Activated naive CD8-positive, alpha-beta T cell (primary cell): ENCODE data around the gene PEX1.
A peak's percentile ranks its signal among the peaks of the same experiment; 100 is the strongest.

ENCODE experiments used
- H3K27ac Mint-ChIP-seq: one replicate; pipeline ENCODE4 v1.8.0; 2021; ENCODE audit warnings: mixed read lengths
- H3K27me3 Mint-ChIP-seq: one replicate; pipeline ENCODE4 v1.8.0; 2021; ENCODE audit warnings: mixed read lengths
- H3K36me3 Mint-ChIP-seq: one replicate; pipeline ENCODE4 v1.8.0; 2021; ENCODE audit warnings: mixed read lengths
- H3K4me1 Mint-ChIP-seq: one replicate; pipeline ENCODE4 v1.8.0; 2021; ENCODE audit warnings: low read depth, mixed read lengths
- H3K4me3 Mint-ChIP-seq: one replicate; pipeline ENCODE4 v1.8.0; 2021; ENCODE audit warnings: mild to moderate bottlenecking, mixed read lengths
- H3K9me3 Mint-ChIP-seq: one replicate; pipeline ENCODE4 v1.8.0; 2021; ENCODE audit warnings: low read depth, mixed read lengths

PEX1 gene

DNA sequence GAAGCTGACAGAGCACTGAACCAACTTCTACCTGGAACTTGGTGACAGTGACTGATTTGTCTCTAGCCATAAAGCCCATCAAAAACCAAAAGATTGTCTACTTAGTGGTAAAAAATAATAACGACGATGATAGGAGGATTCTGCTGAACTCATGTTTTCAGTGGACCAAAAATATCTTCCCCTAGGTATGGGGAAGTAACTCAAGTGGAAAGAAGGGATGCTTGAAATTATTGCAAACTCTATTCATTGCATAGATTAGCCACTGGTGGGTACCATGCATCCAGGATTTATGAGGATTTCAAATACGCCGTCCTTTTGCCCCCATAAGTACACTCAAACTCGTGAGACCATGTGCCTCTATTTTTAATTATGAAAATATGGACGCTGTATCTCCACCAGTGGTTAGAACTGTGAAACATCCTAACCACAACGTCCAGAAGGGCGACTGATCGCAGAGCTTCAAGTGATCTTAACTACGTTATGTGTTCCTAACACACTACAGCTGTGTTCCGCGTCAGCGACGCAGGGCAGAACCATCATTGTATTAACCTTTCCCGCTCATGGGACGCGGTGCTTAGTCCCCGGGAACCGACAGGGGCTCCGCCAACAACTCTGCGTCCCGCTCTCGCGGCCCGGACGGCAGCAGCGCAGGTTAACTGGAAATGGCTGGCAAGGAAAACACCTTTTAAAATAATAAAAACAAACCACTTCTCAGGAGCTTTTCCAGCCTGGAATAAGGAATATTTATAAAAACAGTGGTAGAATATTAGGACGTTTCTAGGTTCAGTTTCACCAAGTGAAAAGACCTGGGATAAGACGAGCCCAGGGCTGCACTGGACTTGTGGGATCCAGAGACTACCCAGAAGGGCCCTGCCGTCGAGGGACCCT lies 776 bp downstream of the PEX1 start:
- Mint-ChIP-seq H3K36me3 (peaks cover 4% of the 10 kb centered on the region), H3K4me3 (peak overlapping the region; percentile 92), H3K9me3 (no peaks in the 10 kb centered on the region), H3K27me3 (no peaks in the 10 kb centered on the region), H3K27ac (peak overlapping the region; percentile 90), H3K4me1 (peaks cover 44% of the 10 kb centered on the region)

- Mint-ChIP-seq H3K9me3 (no peaks in the 10 kb centered on the region), H3K27me3 (no peaks in the 10 kb centered on the region), H3K4me3 (no peak overlapping the region), H3K4me1 (peaks cover 24% of the 10 kb centered on the region), H3K36me3 (no peaks in the 10 kb centered on the region), H3K27ac (no peak overlapping the region)
Observed at GRCh38 chr7:92523110-92523509, 5.2 kb downstream of the PEX1 start.

- Mint-ChIP-seq H3K9me3 (no peaks in the 10 kb centered on the region), H3K27me3 (no peaks in the 10 kb centered on the region), H3K4me3 (no peak overlapping the region), H3K27ac (peak overlapping the region; percentile 64), H3K36me3 (peaks cover 7% of the 10 kb centered on the region), H3K4me1 (peaks cover 10% of the 10 kb centered on the region)
Observed at GRCh38 chr7:92520024-92520423, 8.3 kb downstream of the PEX1 start.

DNA sequence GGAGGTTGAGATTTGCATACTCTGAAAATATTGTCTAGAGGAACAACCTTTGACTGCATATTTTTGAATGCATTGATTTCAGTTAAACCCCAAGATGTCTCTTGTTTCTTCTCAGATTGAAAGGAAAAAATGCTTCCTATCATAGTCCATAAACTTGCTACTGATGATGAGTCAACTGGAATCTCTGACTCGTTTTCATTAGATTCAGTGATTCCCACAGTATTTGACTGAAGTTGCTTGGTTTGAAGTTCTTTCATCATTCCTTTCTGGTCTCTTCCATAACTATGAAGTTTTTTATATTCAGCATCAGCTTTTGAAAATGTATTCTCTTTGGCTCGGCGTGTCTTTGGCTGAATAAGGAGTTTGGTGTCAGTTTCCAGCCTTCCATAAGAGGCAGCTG lies 10.7 kb downstream of the PEX1 start:
- Mint-ChIP-seq H3K36me3 (peaks cover 11% of the 10 kb centered on the region), H3K4me1 (peaks cover 6% of the 10 kb centered on the region), H3K9me3 (no peaks in the 10 kb centered on the region), H3K27ac (peak overlapping the region; percentile 30), H3K27me3 (no peaks in the 10 kb centered on the region), H3K4me3 (no peak overlapping the region)

GRCh38 chr7:92513167-92513902 lies 15.0 kb downstream of the PEX1 start:
- Mint-ChIP-seq H3K27ac (no peak overlapping the region), H3K4me3 (no peak overlapping the region), H3K36me3 (peaks cover 14% of the 10 kb centered on the region), H3K27me3 (no peaks in the 10 kb centered on the region), H3K4me1 (peaks cover 6% of the 10 kb centered on the region), H3K9me3 (no peaks in the 10 kb centered on the region)

- Mint-ChIP-seq H3K4me1 (no peaks in the 10 kb centered on the region), H3K9me3 (no peaks in the 10 kb centered on the region), H3K27me3 (no peaks in the 10 kb centered on the region), H3K4me3 (no peak overlapping the region), H3K36me3 (peaks cover 4% of the 10 kb centered on the region), H3K27ac (no peak overlapping the region)
Observed at GRCh38 chr7:92508946-92509345, 19.4 kb downstream of the PEX1 start.

DNA sequence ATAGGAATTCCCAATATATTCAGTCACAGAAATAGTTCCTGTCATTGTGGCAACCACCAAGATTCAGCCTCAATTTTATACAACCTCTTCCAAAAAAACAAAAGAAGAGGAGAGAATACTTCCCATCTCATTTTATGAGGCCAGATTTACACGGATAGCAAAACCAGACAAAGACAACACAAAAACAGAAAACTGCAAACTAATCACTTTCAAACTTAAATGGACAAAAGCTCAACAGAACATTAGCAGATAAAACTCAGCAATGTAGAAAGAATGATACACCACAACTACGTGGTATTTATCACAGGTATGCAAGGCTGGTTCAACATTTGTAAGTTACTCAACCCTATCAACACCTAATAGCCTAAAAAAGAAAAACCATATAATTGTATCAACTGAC lies 22.0 kb downstream of the PEX1 start:
- no peaks in the 10 kb centered on the region for H3K27me3 Mint-ChIP-seq
- no peak overlapping the region for H3K4me3 Mint-ChIP-seq
- H3K9me3 Mint-ChIP-seq: no peaks in the 10 kb centered on the region
- no peak overlapping the region for H3K27ac Mint-ChIP-seq
- peaks cover 6% of the 10 kb centered on the region for H3K36me3 Mint-ChIP-seq
- no peaks in the 10 kb centered on the region for H3K4me1 Mint-ChIP-seq

DNA sequence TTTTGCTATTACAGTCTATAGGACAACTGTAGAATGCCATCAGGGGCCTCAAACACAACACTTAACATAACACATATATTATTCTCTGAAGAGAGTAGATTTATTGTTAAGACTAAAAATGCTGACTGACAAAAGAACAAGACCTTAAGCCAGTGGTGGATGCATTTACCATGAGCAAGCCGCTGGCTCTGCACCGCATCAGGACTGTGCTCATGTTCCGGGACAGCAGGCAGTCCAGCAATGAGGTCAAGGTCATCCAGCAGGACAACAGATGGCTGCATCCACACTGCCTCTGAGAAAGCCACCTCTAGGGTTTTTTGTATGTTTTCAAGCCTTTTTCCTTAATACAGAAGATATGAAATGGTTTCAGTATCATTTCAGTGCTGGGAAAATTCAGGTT lies 23.8 kb downstream of the PEX1 start:
- H3K27me3 Mint-ChIP-seq: no peaks in the 10 kb centered on the region
- H3K9me3 Mint-ChIP-seq: no peaks in the 10 kb centered on the region

GRCh38 chr7:92503767-92504166 lies 24.6 kb downstream of the PEX1 start:
- H3K9me3 Mint-ChIP-seq: no peaks in the 10 kb centered on the region
- H3K27ac Mint-ChIP-seq: no peak overlapping the region
- H3K4me3 Mint-ChIP-seq: no peak overlapping the region
- H3K4me1 Mint-ChIP-seq: no peaks in the 10 kb centered on the region
- peaks cover 12% of the 10 kb centered on the region for H3K36me3 Mint-ChIP-seq
- H3K27me3 Mint-ChIP-seq: no peaks in the 10 kb centered on the region

More for the DNA sequence above, 23.8 kb downstream of the PEX1 start:
- H3K4me3 Mint-ChIP-seq: no peak overlapping the region
- H3K4me1 Mint-ChIP-seq: no peaks in the 10 kb centered on the region
- H3K27ac Mint-ChIP-seq: no peak overlapping the region
- H3K36me3 Mint-ChIP-seq: peaks cover 12% of the 10 kb centered on the region

DNA sequence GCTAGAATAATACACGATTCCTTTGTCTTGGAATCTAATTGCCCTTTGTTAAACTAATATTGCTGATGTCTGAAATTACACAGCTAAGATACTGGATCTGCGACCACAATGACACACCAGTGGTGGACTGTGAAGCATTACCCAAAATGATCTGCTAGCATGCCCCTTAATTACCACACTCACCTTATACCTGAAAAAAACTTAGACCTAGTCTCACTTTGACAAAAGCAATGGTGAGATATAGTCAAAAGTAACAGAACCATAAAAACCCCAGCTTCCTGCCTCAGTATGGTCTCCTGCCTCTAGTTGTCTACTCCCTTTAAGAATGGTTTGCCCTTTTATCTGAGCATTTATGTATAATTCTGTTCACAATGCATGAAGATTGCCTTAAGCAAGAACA lies 29.8 kb downstream of the PEX1 start:
- Mint-ChIP-seq H3K4me1 (no peaks in the 10 kb centered on the region), H3K27ac (no peak overlapping the region), H3K36me3 (peaks cover 12% of the 10 kb centered on the region), H3K4me3 (no peak overlapping the region), H3K9me3 (no peaks in the 10 kb centered on the region), H3K27me3 (no peaks in the 10 kb centered on the region)

- H3K9me3 Mint-ChIP-seq: no peaks in the 10 kb centered on the region
- no peaks in the 10 kb centered on the region for H3K27me3 Mint-ChIP-seq
- no peaks in the 10 kb centered on the region for H3K4me1 Mint-ChIP-seq
- no peak overlapping the region for H3K4me3 Mint-ChIP-seq
- peaks cover 9% of the 10 kb centered on the region for H3K36me3 Mint-ChIP-seq
- H3K27ac Mint-ChIP-seq: no peak overlapping the region
Observed at GRCh38 chr7:92496876-92497275, 31.4 kb downstream of the PEX1 start.

- no peak overlapping the region for H3K4me3 Mint-ChIP-seq
- H3K36me3 Mint-ChIP-seq: peaks cover 7% of the 10 kb centered on the region
- H3K4me1 Mint-ChIP-seq: no peaks in the 10 kb centered on the region
- no peaks in the 10 kb centered on the region for H3K9me3 Mint-ChIP-seq
- no peak overlapping the region for H3K27ac Mint-ChIP-seq
- no peaks in the 10 kb centered on the region for H3K27me3 Mint-ChIP-seq
Observed at GRCh38 chr7:92489634-92490033, 38.7 kb downstream of the PEX1 start.

DNA sequence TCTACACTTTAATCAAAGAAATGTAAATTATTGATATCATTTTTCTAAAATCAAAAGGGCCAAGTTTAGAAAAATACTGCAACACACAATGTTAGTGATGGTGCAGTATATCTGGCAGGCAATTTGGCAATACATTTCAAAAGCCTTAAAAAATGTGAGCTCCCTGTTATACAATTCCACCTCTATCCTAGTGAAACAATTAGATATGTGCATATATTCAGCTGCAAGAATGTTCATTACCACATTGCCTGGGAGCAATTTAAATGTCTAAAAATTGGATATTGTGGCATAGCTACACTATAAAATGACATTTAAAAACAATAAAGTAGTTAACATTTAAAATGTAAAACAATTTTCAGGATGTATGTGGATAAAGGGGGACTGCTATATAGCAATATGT lies 40.5 kb downstream of the PEX1 start:
- H3K36me3 Mint-ChIP-seq: peaks cover 7% of the 10 kb centered on the region

GRCh38 chr7:92485974-92486373 lies 42.3 kb downstream of the PEX1 start:
- Mint-ChIP-seq H3K27ac (no peak overlapping the region), H3K27me3 (no peaks in the 10 kb centered on the region), H3K4me3 (no peak overlapping the region), H3K36me3 (peaks cover 6% of the 10 kb centered on the region), H3K9me3 (no peaks in the 10 kb centered on the region), H3K4me1 (no peaks in the 10 kb centered on the region)

More for the DNA sequence above, 40.5 kb downstream of the PEX1 start:
- H3K4me3 Mint-ChIP-seq: no peak overlapping the region
- H3K4me1 Mint-ChIP-seq: no peaks in the 10 kb centered on the region
- no peaks in the 10 kb centered on the region for H3K9me3 Mint-ChIP-seq
- no peak overlapping the region for H3K27ac Mint-ChIP-seq
- H3K27me3 Mint-ChIP-seq: no peaks in the 10 kb centered on the region

DNA sequence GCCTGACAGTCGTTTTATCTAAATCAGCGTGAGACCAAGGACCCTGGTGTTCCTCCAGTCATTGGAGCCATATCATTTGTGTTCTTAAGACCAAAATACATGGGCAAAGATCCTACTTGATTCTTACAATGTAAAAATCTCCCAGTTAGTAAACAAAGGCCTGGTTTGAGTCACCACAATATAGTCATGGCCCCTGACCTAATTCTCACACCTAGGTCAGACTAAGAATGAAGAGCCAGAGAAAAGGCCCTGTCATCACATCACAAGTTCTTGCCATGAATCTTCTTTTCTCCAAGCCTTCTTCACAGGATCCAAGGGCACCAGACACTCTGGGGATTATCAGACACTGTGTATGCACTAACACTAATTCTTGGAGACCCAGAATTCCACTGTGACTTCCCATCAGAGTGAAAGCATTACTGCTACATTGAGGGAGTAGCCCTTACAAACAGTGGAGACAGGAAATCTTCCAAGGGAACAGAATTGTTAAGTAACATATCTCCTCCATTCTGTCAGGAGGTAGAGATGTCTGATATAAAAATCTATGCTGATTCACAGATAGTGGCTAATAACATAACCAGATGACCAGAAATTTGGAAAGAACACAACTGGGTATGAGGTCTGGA lies 42.9 kb downstream of the PEX1 start:
- Mint-ChIP-seq H3K9me3 (no peaks in the 10 kb centered on the region), H3K27ac (no peak overlapping the region), H3K4me1 (no peaks in the 10 kb centered on the region), H3K4me3 (no peak overlapping the region), H3K36me3 (peaks cover 5% of the 10 kb centered on the region), H3K27me3 (no peaks in the 10 kb centered on the region)
